Activated CD8-positive, alpha-beta T cell treated with anti-CD3 and anti-CD28 coated beads for 36 hours (primary cell): ENCODE data around the gene COL6A1. TPM values are rescaled to one million over a fixed set of nuclear protein-coding genes. Genes with fewer than 3 reads are reported as not detected.

ENCODE experiments used
- ATAC-seq: fragments of 200-7000 bp; cut with Tn5 transposase; one replicate; pipeline ENCODE4 v1.10.0; 2021; ENCODE audit warnings: mild to moderate bottlenecking, moderate library complexity
- CTCF ChIA-PET: fragments of 350-600 bp; sonication (Branson Sonifier 250); formaldehyde crosslinking; loops from one replicate; lab custom pipeline; 2021; ENCODE audit warnings: antibody characterized with exemption; lab: Charles Lee
- POLR2A ChIA-PET: fragments of 350-600 bp; sonication (Branson Sonifier 250); formaldehyde crosslinking; loops from one replicate; lab custom pipeline; 2021; ENCODE audit warnings: antibody characterized with exemption; lab: Charles Lee
- DNase-seq: peaks from one replicate; pipeline ENCODE4 v3.0.0-alpha.2; 2020
- H3K27ac Mint-ChIP-seq: one replicate; pipeline ENCODE4 v1.8.0; 2021; ENCODE audit warnings: mild to moderate bottlenecking, mixed read lengths
- H3K27me3 Mint-ChIP-seq: one replicate; pipeline ENCODE4 v1.8.0; 2021; ENCODE audit warnings: mixed read lengths
- H3K36me3 Mint-ChIP-seq: one replicate; pipeline ENCODE4 v1.8.0; 2021; ENCODE audit warnings: low read depth, mixed read lengths
- H3K4me1 Mint-ChIP-seq: one replicate; pipeline ENCODE4 v1.8.0; 2021; ENCODE audit warnings: low read depth, mixed read lengths
- H3K4me3 Mint-ChIP-seq: one replicate; pipeline ENCODE4 v1.8.0; 2021; ENCODE audit warnings: mild to moderate bottlenecking, moderate library complexity, mixed read lengths
- H3K9me3 Mint-ChIP-seq: one replicate; pipeline ENCODE4 v1.8.0; 2021; ENCODE audit warnings: mixed read lengths
- intact Hi-C: fragments of 100-400 bp; cut with micrococcal nuclease; formaldehyde crosslinking; loops from one replicate; pipeline ENCODE4 v1.10.0; 2022
- total RNA-seq, 2 experiments: library from RNA; stranded (reverse); gene quantifications; one replicate each; pipeline ENCODE4 v1.2.3, GENCODE V29; 2021
- TF ChIP-seq, protein P1 (sequence below): fragments of 200-600 bp; IDR thresholded peaks from one replicate; pipeline ENCODE4 v1.8.0; 2022; ENCODE audit warnings: antibody characterized with exemption, mild to moderate bottlenecking

COL6A1 gene
- total RNA-seq, 2 experiments from 2014 or later: 4.1 to 5.2 TPM

DNA sequence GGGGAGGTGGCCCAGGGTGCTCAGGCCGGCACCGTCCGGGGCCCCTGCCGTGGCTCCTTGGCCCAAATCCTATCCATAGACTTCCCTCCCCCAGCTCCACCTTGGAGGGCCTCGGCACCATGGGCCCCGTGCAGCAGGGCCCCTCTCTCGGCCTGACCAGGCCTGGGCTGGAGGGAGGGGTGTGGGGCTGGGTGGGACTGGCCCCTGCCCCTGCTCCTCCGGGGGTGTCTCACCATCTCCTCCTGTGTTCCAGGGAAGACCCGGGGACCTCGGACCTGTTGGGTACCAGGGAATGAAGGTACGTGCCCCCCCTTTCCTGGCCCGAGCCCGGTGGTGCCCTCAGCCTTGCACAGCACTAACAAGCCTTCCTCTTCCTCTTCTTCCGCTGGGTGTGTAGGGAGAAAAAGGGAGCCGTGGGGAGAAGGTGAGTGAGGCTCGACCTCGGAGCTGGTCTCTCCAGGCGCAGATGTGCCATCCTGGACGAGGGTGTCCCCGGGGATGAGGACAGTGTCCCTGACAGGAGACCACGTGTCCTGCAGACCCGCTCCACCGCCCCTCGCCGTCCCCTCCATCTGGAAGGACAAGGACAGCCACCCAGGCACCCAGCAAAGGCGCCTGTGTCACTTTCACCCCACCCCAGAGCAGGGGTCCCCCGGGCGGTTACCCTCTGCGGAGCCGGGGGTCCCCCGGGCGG, 7.9 kb downstream of the COL6A1 start:
- intact Hi-C loops: no loop called here
- CTCF ChIA-PET: no interaction called here
- peak; percentile 1 for DNase-seq
- no peak overlapping the region for H3K4me3 Mint-ChIP-seq
- POLR2A ChIA-PET: no interaction called here
- H3K9me3 Mint-ChIP-seq: no peaks in the 10 kb centered on the region
- no peak overlapping the region for H3K27ac Mint-ChIP-seq
- H3K4me1 Mint-ChIP-seq: no peaks in the 10 kb centered on the region
- TF ChIP-seq, protein P1, sequence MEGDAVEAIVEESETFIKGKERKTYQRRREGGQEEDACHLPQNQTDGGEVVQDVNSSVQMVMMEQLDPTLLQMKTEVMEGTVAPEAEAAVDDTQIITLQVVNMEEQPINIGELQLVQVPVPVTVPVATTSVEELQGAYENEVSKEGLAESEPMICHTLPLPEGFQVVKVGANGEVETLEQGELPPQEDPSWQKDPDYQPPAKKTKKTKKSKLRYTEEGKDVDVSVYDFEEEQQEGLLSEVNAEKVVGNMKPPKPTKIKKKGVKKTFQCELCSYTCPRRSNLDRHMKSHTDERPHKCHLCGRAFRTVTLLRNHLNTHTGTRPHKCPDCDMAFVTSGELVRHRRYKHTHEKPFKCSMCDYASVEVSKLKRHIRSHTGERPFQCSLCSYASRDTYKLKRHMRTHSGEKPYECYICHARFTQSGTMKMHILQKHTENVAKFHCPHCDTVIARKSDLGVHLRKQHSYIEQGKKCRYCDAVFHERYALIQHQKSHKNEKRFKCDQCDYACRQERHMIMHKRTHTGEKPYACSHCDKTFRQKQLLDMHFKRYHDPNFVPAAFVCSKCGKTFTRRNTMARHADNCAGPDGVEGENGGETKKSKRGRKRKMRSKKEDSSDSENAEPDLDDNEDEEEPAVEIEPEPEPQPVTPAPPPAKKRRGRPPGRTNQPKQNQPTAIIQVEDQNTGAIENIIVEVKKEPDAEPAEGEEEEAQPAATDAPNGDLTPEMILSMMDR: no peak
- H3K27me3 Mint-ChIP-seq: peaks cover 2% of the 10 kb centered on the region
- no peak for ATAC-seq
- H3K36me3 Mint-ChIP-seq: no peaks in the 10 kb centered on the region

DNA sequence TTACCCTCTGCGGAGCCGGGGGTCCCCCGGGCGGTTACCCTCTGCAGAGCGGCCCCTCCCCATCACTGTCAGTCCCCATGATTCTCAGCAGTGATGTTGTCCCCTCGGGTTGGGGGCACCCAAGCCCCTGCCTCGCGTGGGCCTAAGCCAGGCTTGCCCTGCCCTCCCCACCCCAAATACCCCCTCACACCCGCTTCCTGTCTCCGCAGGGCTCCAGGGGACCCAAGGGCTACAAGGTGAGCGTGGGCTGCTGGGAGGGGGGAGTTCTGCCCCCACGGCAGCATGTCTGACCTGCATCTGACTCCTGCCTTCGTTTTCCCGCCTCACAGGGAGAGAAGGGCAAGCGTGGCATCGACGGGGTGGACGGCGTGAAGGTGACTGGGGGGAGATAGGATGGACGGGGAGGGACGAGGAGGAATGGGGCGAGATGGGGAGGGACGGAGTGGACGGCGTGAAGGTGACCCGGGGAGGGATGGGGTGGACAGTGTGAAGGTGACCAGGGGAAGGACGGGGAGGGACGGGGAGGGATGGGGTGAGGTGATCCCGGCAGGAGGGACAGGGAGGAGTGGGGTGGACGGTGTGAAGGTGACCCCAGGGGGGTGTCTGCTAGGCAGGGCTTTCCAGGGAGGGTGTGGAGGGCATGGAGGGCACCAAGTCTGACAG, 8.6 kb downstream of the COL6A1 start:
- Mint-ChIP-seq H3K9me3 (no peaks in the 10 kb centered on the region), H3K36me3 (no peaks in the 10 kb centered on the region), H3K4me1 (no peaks in the 10 kb centered on the region), H3K4me3 (no peak overlapping the region), H3K27ac (no peak overlapping the region), H3K27me3 (peaks cover under 1% of the 10 kb centered on the region)
- ChIA-PET CTCF (no interaction called here), POLR2A (no interaction called here)
- intact Hi-C loops: no loop called here
- peak; percentile 0 for DNase-seq
- no peak for ATAC-seq
- TF ChIP-seq, protein P1: no peak

DNA sequence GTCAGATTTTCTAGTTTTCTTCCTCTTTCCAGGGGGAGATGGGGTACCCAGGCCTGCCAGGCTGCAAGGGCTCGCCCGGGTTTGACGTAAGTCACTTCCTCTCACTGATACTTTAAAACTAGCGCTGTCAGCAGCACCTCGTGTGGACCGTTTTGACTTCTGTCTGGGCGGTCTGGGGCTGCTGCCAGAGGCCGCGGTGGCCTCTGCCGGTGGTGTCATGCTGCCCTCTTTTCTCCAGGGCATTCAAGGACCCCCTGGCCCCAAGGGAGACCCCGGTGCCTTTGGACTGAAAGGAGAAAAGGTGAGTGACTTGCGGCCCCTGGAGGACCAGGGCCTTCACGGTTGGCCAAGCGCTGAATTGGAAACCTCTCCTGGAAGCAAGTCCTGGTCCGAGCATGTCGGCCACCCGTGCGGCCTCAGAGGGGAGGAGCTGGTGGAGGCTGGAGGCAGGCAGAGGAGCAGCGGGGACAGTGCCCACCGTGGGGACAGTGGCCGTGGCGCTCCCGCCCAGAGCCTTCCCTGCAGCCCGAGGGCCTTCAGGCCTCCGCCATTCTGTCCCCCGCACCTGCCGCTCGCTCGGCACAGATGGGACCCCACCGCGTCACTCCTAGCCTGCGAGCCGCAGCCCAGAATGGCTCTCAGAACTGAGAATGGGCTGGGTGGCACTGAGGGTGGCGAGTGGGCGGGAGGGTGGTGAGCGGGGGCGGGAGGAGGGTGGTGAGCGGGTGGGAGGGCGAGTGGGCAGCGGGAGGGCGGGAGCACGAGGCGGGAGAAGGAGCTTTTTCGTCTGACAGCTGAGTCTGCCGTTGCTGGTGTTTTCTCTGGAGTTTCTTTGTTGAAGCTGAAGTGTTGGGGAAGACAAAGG, 9.4 kb downstream of the COL6A1 start:
- DNase-seq (peak; percentile 2), ATAC-seq (no peak)
- Mint-ChIP-seq H3K4me3 (no peak overlapping the region), H3K27ac (no peak overlapping the region), H3K36me3 (no peaks in the 10 kb centered on the region), H3K4me1 (no peaks in the 10 kb centered on the region), H3K9me3 (no peaks in the 10 kb centered on the region), H3K27me3 (no peaks in the 10 kb centered on the region)
- intact Hi-C loops: no loop called here
- CTCF ChIA-PET: no interaction called here
- TF ChIP-seq, protein P1: no peak
- POLR2A ChIA-PET: no interaction called here

DNA sequence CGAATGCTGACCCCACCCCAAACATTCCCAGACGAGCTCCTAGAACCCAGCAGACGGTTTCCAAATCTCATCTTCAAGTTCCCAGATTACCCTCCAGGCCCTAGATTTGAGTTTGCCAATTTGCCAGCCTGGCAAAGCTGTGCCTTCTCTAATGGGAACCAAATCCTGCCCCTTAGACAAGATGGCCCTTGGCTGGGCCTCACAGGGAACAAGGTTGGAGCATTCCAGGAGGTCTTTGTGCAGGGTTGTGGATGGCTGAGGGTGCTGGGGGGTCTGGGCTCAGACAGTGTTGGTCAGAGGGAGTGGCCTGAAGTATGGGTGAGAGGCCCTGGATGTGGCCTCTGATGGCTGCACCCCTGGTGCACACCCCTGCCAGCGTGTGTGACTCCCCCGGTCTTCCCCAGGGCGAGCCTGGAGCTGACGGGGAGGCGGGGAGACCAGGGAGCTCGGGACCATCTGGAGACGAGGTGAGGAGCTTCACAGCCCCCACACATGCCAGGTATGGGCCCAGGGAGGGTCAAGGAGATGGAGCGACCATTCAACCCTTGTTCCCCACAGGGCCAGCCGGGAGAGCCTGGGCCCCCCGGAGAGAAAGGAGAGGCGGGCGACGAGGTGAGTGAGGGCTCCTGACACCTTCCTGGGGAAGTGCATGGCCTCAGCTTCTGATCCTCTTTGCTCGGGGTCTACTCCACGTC, 10.2 kb downstream of the COL6A1 start:
- H3K4me3 Mint-ChIP-seq: no peak overlapping the region
- no peak overlapping the region for H3K27ac Mint-ChIP-seq
- DNase-seq (no peak), ATAC-seq (no peak)
- intact Hi-C loops: no loop called here
- no peaks in the 10 kb centered on the region for H3K9me3 Mint-ChIP-seq
- TF ChIP-seq, protein P1: no peak
- H3K36me3 Mint-ChIP-seq: no peaks in the 10 kb centered on the region
- no peaks in the 10 kb centered on the region for H3K27me3 Mint-ChIP-seq
- ChIA-PET POLR2A (no interaction called here), CTCF (no interaction called here)
- H3K4me1 Mint-ChIP-seq: no peaks in the 10 kb centered on the region
